OCI-LY7 (cell line): ENCODE measurements around the gene LAMA2.

ENCODE experiments used
- CTCF ChIP-seq: fragments of 200-600 bp; sonication (generic); conservative IDR thresholded peaks from 2 replicates; pipeline ENCODE4 v1.5.1; 2014; ENCODE audit warnings: mild to moderate bottlenecking, antibody characterized with exemption, low read length, moderate library complexity, mixed read lengths
- EZH2phosphoT487 ChIP-seq: fragments of 200-600 bp; sonication (generic); IDR thresholded peaks from 2 replicates; pipeline ENCODE4 v1.6.1; 2018; ENCODE audit warnings: low read depth, borderline replicate concordance, mild to moderate bottlenecking, mixed run types, antibody characterized with exemption, low read length, moderate library complexity, mixed read lengths

GRCh38 chr6:129032602-129033001 is 149.7 kb downstream of the LAMA2 start:
- TF ChIP-seq CTCF (no peak), EZH2phosphoT487 (no peak)
